HG02678 (cell line): ENCODE results near the gene LCTL.

Experiments used
- ATAC-seq: cut with Tn5 transposase; IDR thresholded peaks from one replicate; pipeline ENCODE4 v1.9.1; 2021; ENCODE audit warnings: mild to moderate bottlenecking, moderate library complexity; ENCODE audit not compliant: unreplicated experiment

LCTL gene

GRCh38 chr15:66566963-66567531 is 1.2 kb upstream of the LCTL start:
- no peak for ATAC-seq

- no peak for ATAC-seq
These were observed 607 bp downstream of the LCTL start for GRCh38 chr15:66565141-66565641.

DNA sequence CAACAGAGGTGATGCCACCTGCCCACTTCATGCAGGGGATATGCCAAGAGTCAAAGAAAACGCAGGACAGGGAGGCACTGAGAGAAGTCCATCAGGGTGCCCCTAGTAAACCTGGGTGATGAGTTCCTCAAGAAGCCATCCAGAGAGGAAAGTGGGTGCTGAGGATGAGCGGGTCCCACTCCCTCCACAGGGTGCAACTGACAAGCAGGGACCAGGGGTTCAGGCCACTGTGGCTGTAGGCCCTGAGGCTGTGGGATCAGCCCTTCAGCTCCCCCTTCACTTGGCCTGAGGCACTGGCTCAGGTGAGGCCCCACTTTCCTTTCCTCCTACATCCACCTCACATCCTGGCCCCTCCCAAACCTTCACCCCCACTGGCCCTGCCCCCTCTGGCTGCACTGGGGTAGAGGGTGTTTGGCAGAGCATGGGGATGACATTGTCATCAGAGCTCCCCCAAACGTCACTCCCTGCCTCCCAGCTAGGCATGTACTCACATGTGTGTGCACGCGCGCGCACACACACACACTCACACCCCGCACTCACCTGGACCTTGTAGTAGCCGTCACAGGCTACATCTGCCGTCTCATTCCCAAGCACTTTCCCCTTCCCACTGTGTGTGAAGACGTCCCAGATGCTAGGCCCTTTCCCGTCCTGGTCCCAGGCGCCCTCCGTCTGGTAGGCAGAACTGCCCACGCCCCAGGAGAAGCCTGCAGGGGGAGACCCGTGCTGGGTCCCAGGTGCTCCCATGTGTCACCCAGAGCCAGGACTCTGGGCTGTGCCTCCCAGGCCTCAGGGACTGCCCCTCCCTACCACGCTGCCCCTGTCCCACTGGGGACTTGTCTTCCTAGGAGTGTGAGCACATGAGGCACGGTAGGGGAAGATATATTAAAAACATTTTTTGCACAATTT is 1.4 kb downstream of the LCTL start:
- ATAC-seq: no peak

DNA sequence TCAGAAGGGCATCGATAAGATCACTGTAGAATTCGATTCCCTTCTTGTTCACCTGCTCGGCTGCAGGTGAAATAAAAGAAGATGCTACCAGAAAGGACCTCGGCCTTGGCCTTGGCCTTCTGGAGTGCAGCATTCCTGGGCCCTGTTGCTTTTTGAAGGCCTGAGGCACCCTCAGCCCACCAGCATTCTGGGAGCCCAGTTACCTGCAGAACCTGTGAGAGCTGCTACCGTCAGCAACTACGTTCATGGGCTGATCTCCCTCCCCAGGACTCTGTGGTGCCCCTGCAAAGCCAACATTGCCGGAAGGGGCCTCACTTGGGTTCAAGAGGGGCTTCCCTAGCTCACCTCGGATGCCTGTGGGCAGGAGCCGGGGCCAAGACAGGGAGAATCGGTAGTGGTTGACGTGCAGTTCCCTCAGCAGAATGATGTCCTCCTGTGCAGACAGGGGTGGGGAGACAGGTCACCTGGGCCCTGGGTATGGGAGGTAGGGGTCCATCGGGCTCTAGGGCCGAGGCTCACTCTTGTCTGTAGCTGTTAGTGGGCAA is 2.2 kb downstream of the LCTL start:
- no peak for ATAC-seq

GRCh38 chr15:66563126-66563525 is 2.7 kb downstream of the LCTL start:
- no peak for ATAC-seq

DNA sequence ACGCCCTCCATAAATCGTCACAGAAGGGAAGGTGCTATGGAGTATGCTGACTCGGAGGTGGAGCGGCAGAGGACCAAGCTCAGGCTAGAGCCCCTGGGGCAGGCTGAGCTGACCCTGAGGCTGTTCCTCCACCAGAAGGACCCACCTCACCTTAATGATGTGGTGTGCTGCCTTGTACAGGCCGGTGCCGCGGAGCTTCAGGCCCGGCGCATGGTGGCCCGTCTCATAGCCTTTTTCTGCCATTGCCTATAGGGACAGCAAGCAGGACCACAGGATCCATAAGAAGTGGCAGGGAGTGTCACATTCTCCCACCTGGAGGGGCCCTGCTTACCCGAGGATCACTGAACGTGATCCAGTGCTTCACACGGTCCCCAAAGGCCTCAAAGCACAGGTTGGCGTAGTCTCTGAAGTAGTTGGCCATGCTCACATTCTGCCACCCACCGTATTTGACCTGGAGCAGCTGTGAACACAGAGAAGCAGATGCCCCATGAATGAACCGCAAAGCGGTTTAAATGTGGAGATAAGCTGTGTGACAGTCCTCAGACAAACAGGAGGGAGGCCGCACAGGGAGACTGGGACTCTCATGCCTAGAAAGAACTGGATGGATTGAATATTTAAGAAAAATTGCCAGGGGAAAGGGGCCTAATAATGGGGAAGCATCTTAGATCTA is 4.8 kb downstream of the LCTL start:
- no peak for ATAC-seq

DNA sequence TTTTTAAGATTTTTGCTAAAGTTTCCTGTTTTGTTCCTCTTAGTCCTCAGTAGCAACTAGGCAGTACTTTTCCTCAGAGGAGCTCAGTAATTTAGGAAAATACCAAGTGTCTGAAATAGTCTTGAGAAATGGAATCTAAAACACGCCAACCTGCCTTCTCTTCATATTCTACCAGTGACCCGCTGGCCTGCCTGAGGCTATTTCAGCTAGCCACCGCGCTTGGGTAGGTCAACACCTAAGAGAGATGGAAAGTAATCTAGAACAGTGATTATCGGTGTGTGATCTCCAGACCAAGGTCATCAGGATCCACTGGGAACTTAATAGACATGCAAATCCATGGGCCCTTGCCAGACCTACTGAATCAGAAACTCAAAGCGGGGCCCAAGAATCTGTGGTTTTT is 7.5 kb downstream of the LCTL start:
- no peak for ATAC-seq

DNA sequence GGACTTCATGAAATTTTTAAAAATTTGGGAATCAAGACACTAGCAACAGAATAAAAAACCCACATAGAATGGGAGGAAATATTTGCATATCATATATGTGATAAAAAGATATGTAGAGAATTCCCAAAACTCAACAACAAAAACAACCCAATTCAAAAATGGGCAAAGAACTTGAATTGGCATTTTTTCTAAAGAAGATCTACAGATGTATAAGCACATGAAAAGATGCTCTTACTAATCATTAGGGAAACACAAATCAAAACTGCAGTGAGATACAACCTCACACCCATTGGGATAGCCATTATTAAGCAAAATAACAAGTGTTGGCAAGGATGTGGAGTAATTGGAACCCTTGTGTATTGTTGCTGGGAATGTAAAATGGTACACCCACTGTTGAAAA is 10.1 kb downstream of the LCTL start:
- ATAC-seq: no peak

- no peak for ATAC-seq
These were observed 20.5 kb downstream of the LCTL start for GRCh38 chr15:66545255-66545654.

DNA sequence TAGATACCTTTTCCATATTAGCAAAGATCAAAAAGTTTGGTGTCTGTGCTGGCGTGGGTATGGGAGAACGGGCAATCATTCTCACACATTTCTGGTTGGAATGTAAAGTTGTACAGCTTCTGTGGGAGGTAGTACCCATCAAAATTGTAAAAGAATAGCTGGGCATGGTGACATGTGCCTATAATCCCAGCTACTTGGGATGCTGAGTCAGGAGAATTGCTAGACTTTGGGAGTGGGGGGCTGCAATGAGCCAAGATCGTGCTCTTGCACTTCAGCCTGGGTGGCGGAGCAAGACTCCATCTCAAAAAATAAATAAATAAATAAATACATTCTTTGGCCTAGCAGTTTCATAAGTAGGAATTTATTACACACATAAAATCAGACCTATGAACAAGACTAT is 22.9 kb downstream of the LCTL start:
- no peak for ATAC-seq

DNA sequence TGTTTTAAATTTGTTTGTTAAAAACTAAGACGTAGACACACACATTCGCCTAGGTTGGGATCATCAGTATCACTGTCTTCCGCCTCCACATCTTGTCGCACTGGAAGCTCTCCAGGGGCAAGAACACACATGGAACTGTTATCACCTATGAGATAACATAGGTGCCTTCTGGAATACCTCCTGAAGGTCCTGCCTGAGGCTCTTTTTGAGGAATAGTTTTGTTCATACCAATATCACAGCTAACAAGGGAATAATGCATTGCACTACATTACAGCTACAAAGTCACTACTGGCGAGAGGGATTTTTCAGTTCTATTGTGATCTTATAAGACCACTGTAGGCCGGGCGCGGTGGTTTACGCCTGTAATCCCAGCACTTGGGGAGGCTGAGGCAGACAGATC is 30.7 kb downstream of the LCTL start:
- ATAC-seq: no peak

DNA sequence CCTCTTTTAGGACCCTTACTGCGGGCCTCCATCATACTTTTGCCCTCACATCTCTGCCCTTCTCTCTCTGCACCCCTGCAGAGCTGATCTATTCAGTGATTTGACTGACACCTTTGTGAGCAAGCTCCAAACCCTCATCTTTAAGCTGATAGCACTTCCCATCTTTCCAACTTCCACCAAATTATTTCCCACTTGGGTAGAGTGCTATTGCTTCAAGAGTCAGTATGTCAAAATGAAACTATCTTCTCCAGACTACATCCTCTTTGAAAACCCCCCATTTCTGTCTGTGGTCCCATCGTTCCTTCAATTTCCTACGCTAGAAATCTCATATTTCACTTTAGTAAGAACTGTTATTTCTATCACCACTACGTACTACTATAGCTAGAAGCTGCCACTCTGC is 41.0 kb downstream of the LCTL start:
- no peak for ATAC-seq

DNA sequence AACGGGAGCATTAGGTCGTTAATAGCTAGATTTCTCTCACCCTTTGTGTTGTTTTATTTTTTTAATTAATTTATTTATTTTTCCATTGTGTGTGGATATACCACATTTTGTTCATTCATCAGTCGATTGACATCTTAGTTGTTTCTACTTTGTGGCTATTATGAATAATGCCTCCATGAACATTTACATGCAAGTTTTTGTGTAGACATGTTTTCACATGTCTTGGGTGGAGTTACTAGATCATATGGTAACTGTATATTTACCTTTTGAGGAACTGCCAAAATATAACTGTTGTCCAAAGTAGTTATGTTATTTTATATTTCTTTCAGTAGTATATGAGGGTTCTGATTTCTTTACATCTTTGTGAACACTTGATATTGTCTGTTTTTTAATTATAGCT is 41.9 kb downstream of the LCTL start:
- no peak for ATAC-seq

- ATAC-seq: no peak
These were observed 49.9 kb downstream of the LCTL start for GRCh38 chr15:66515901-66516322.

DNA sequence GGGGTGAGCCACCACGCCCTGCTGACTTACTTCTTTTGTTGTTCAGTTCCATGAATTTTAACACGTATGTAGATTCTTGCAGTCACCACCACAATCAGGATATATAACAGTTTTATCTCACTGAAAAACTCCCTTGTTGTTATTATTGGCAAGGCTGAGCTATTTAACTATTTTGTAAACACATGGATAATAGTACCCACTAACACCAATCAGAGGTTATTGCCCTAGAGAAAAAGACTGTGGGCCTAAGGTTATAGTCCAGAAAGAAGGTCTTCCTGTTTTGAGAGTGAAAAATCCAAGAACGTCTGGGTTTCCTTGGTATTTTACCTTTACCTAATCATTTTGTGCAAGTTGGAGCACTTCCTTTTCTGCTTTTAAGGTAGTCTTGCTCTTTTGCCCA is 51.2 kb downstream of the LCTL start:
- ATAC-seq: no peak

- ATAC-seq: no peak
These were observed 57.4 kb downstream of the LCTL start for GRCh38 chr15:66508293-66508883.

DNA sequence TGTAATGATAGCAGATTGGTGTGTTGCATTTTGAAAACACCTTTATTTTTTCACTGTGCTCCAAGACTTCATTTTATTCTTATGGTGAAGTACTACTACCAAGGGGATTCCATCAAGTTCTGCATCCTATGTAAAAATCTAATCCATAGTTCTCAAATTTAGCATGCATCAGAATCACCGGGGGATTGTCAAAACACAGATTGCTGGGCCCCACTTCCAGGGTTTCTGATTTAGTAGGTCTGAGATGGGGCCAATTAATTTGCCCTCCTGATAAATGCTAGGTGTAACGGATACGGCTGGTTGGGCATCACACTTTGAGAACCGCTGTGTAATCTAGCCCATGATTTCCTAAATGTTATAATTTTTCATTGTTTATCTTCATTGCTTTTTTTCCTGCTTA is 60.0 kb downstream of the LCTL start:
- ATAC-seq: no peak

DNA sequence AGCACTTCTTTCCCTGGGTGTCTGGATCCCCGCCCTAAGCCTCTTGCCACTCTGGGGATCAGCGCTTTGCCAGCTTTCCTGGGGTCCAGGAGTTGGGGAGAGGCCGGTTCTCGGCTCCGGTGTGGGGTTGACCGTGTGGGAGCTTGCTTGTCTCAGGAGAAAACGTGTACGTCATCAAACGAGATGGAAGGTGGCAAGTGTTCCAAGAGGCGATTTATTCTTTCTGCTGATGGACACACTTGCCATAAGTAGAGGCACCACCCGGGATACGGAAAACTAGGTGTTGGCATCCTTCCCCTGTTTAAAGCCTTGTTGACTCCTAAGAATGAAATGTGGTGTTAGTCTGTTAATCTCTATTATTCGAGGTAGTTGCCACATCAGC is 60.4 kb downstream of the LCTL start:
- ATAC-seq: no peak

DNA sequence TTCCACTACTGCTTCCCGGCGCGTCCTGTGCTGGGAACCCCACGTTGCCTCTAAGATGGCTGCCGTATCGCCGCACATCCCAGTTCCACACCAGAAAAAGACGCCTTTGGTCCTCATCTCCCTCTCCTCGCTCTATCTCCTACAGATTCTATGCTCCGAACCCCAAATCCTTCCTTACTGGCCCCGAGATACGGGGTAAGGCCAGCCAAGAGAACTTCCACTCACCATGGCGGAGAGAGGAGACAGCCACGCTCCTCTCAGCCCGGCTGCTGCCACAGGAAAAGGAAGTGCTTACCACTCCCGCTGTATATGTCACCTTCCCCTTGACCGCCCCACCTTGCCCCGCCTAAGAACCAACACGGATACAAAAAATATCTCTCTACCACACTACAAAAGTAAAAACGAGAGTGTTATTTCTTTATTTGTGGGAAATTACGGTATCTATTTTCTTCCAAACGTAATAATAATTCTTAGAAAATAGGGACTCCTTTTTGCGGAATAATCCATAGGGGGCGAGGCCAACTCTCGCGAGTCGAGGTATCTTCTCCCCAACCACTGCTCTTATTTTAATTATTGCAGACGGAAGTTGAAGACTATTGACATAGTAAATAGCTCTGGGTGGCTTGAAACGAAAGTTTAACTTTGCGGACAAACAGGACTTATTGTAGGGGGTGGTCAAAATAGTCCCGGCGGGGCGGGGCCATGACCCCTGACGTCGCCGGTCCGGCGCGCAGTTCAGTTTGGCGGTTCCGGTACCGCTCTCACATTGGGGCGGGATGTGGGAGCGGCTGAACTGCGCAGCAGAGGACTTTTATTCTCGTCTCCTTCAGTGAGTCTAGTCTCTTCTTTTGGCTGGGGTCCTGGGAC is 61.0 kb downstream of the LCTL start, which contains the start of the genes RPL4 and ZWILCH:
RPL4 (minus strand) TSS at position 293 of the 867 bp plus-strand sequence; CDS start at position 228, 65 bp downstream.
ZWILCH (plus strand) TSS at position 764 of the 867 bp plus-strand sequence; CDS start at position 777, 13 bp downstream.
- ATAC-seq: peak; percentile 84
